Measurements from ENCODE around the gene CSGALNACT2.

CSGALNACT2 gene

GRCh38 chr10:43117031-43117776, 21.0 kb upstream of the CSGALNACT2 start:
- Histone ChIP-seq H3K9ac (ENCODE audit: low read depth, low read length) (no peak overlapping the region), H3K4me3 (ENCODE audit: low read depth in 1 of 2, low read length in 2 of 2) (no peak overlapping the region), H3K9me3 (ENCODE audit: insufficient read depth, low read length, severe bottlenecking) (no peaks in the 10 kb centered on the region), H3K4me1 (ENCODE audit: insufficient read depth, low read length) (peaks cover 19% of the 10 kb centered on the region), H3K36me3 (ENCODE audit: insufficient read depth, low read length) (no peaks in the 10 kb centered on the region), H3K79me2 (ENCODE audit: insufficient read depth, low read length) (no peaks in the 10 kb centered on the region), H3K27ac (ENCODE audit: low read length) (no peak overlapping the region), H4K20me1 (ENCODE audit: insufficient read depth, low read length) (peaks cover 4% of the 10 kb centered on the region; the same call in 1 of the 2 replicates), H2AFZ (ENCODE audit: low read depth, low read length) (no peak overlapping the region), H3K27me3 (ENCODE audit: insufficient read depth, low read length, poor library complexity) (no peaks in the 10 kb centered on the region), H3K4me2 (ENCODE audit: insufficient read depth, low read length) (no peak overlapping the region)
- TF ChIP-seq CTCF (IDR thresholded peaks at IDR 0.05; ENCODE audit: borderline replicate concordance, extremely low read depth, low read length, poor library complexity, severe bottlenecking): no peak
- TF ChIP-seq EZH2 (IDR thresholded peaks at IDR 0.05; ENCODE audit: borderline replicate concordance, low read depth, low read length, severe bottlenecking): no peak
- no peak for ATAC-seq (ENCODE audit: insufficient read depth, low read depth)
- DNase-seq: no peak

- peaks cover 4% of the 10 kb centered on the region; the same call in 1 of the 2 replicates for H4K20me1 ChIP-seq (ENCODE audit: insufficient read depth, low read length)
- H3K36me3 ChIP-seq (ENCODE audit: insufficient read depth, low read length): no peaks in the 10 kb centered on the region
- DNase-seq (no peak), ATAC-seq (ENCODE audit: insufficient read depth, low read depth) (no peak)
- H3K79me2 ChIP-seq (ENCODE audit: insufficient read depth, low read length): no peaks in the 10 kb centered on the region
- H3K9me3 ChIP-seq (ENCODE audit: insufficient read depth, low read length, severe bottlenecking): no peaks in the 10 kb centered on the region
- H3K4me3 ChIP-seq (ENCODE audit: low read depth in 1 of 2, low read length in 2 of 2): no peak overlapping the region
- no peak overlapping the region for H3K4me2 ChIP-seq (ENCODE audit: insufficient read depth, low read length)
- H3K27me3 ChIP-seq (ENCODE audit: insufficient read depth, low read length, poor library complexity): no peaks in the 10 kb centered on the region
- no peak overlapping the region for H2AFZ ChIP-seq (ENCODE audit: low read depth, low read length)
- TF ChIP-seq EZH2 (IDR thresholded peaks at IDR 0.05; ENCODE audit: borderline replicate concordance, low read depth, low read length, severe bottlenecking) (no peak), CTCF (IDR thresholded peaks at IDR 0.05; ENCODE audit: borderline replicate concordance, extremely low read depth, low read length, poor library complexity, severe bottlenecking) (no peak)
- no peak overlapping the region for H3K27ac ChIP-seq (ENCODE audit: low read length)
- no peak overlapping the region for H3K9ac ChIP-seq (ENCODE audit: low read depth, low read length)
- H3K4me1 ChIP-seq (ENCODE audit: insufficient read depth, low read length): peaks cover 19% of the 10 kb centered on the region
Observed at GRCh38 chr10:43117777-43118583, 20.3 kb upstream of the CSGALNACT2 start.

GRCh38 chr10:43118631-43119415, 19.4 kb upstream of the CSGALNACT2 start:
- no peak for ATAC-seq (ENCODE audit: insufficient read depth, low read depth)
- DNase-seq: no peak
- Histone ChIP-seq H2AFZ (ENCODE audit: low read depth, low read length) (no peak overlapping the region), H3K27ac (ENCODE audit: low read length) (no peak overlapping the region), H3K27me3 (ENCODE audit: insufficient read depth, low read length, poor library complexity) (no peaks in the 10 kb centered on the region), H3K9ac (ENCODE audit: low read depth, low read length) (no peak overlapping the region), H3K4me3 (ENCODE audit: low read depth in 1 of 2, low read length in 2 of 2) (no peak overlapping the region), H3K79me2 (ENCODE audit: insufficient read depth, low read length) (no peaks in the 10 kb centered on the region), H4K20me1 (ENCODE audit: insufficient read depth, low read length) (peaks cover 4% of the 10 kb centered on the region; the same call in 1 of the 2 replicates), H3K36me3 (ENCODE audit: insufficient read depth, low read length) (no peaks in the 10 kb centered on the region), H3K4me2 (ENCODE audit: insufficient read depth, low read length) (no peak overlapping the region), H3K4me1 (ENCODE audit: insufficient read depth, low read length) (peaks cover 19% of the 10 kb centered on the region), H3K9me3 (ENCODE audit: insufficient read depth, low read length, severe bottlenecking) (no peaks in the 10 kb centered on the region)
- TF ChIP-seq CTCF (IDR thresholded peaks at IDR 0.05; ENCODE audit: borderline replicate concordance, extremely low read depth, low read length, poor library complexity, severe bottlenecking): no peak
- TF ChIP-seq EZH2 (IDR thresholded peaks at IDR 0.05; ENCODE audit: borderline replicate concordance, low read depth, low read length, severe bottlenecking): no peak

All from DND-41 (cell line).